PC-9 (cell line): ENCODE results near the gene MAFG.

Experiments used
- EZH2 ChIP-seq: fragments of 200-600 bp; sonication (generic); IDR thresholded peaks from 2 replicates; pipeline ENCODE4 v1.8.0; 2017; ENCODE audit warnings: antibody characterized with exemption, low read depth
- TF ChIP-seq, protein P1 (sequence below): fragments of 200-600 bp; sonication (generic); conservative IDR thresholded peaks from 2 replicates; pipeline ENCODE4 v1.6.1; 2017; ENCODE audit warnings: mixed run types, antibody characterized with exemption, mild to moderate bottlenecking, moderate library complexity

DNA sequence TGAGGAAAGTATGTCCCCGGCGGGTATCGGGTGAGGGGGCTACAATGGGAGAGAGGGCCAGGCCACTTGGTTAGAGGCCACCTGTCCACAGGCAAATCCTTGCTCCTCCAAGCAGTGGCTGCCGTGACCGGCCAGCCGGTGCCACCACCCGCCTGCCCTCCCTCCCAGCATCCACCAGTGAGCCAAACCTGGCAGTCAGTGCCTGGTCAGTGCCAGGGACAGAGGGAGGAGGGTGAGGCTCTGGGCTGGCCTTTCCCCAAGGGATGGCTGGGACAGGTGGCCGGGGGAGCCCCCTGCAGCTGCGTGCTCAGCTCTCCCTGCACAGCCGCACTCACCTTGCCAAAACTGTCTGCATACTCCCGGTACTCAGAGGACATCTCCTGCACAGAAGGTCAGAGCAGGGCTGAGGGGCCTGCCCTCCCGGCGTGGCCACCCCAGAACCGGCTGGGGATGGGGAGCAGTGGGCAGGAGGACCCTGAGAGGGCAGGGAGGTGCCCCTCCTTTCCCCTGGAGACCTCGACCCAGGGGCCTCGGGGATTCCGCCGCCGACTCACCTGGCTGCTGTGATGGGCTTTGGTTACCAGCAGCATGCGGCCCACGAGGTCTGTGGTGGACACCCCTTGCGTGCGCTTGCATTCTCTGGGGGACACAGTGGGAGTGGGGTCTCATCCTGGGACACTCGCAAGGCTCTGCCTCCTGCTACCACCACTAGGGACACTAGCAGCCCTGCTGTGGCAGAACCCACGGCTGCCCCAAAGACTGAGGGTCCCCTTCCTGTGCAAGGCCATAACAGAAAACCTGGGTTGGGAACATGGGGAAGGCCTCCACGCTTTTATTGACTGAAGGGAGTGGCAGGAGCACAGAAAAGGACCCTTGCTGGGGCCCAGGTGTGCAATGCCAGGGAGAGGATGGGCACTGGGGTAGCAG, 20.1 kb downstream of the MAFG start:
- no peak for TF ChIP-seq EZH2
- TF ChIP-seq, protein P1, sequence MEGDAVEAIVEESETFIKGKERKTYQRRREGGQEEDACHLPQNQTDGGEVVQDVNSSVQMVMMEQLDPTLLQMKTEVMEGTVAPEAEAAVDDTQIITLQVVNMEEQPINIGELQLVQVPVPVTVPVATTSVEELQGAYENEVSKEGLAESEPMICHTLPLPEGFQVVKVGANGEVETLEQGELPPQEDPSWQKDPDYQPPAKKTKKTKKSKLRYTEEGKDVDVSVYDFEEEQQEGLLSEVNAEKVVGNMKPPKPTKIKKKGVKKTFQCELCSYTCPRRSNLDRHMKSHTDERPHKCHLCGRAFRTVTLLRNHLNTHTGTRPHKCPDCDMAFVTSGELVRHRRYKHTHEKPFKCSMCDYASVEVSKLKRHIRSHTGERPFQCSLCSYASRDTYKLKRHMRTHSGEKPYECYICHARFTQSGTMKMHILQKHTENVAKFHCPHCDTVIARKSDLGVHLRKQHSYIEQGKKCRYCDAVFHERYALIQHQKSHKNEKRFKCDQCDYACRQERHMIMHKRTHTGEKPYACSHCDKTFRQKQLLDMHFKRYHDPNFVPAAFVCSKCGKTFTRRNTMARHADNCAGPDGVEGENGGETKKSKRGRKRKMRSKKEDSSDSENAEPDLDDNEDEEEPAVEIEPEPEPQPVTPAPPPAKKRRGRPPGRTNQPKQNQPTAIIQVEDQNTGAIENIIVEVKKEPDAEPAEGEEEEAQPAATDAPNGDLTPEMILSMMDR, result no peak
